ENCODE results near the gene ANKRD28.

The ANKRD28 gene

DNA sequence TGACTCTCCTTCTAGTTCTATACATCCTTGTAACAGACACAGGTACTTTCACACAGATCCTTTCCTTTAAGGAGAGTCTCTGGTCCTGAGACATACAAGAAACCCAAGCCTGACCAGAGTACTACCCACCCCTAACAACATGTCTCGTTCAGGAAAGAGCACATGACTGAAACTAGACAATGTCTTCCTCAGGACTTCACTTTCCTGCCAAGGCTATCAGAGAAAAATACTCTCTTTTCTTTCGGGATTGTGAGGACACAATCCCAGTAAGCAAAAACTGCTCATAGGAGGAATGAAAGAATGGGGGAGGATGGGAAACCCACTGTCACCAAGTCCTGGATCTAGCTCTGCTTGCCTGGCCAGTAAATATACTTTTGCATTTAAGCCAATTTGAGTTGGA is 11.5 kb upstream of the ANKRD28 start:
- Histone ChIP-seq H3K27ac (no peak overlapping the region), H3K4me3 (no peak overlapping the region), H3K4me1 (peaks cover 0 to 17% (median 10%) of the 10 kb centered on the region in 4 donors), H3K9me3 (no peaks in the 10 kb centered on the region), H3K27me3 (no peaks in the 10 kb centered on the region), H3K36me3 (no peaks in the 10 kb centered on the region)
- no peak for DNase-seq
- TF ChIP-seq, protein P1, sequence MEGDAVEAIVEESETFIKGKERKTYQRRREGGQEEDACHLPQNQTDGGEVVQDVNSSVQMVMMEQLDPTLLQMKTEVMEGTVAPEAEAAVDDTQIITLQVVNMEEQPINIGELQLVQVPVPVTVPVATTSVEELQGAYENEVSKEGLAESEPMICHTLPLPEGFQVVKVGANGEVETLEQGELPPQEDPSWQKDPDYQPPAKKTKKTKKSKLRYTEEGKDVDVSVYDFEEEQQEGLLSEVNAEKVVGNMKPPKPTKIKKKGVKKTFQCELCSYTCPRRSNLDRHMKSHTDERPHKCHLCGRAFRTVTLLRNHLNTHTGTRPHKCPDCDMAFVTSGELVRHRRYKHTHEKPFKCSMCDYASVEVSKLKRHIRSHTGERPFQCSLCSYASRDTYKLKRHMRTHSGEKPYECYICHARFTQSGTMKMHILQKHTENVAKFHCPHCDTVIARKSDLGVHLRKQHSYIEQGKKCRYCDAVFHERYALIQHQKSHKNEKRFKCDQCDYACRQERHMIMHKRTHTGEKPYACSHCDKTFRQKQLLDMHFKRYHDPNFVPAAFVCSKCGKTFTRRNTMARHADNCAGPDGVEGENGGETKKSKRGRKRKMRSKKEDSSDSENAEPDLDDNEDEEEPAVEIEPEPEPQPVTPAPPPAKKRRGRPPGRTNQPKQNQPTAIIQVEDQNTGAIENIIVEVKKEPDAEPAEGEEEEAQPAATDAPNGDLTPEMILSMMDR (IDR thresholded peaks at IDR 0.05), result no peak
- intact Hi-C loops (cut with DNase I; ENCODE audit: low total_unique reads), result no loop called here

DNA sequence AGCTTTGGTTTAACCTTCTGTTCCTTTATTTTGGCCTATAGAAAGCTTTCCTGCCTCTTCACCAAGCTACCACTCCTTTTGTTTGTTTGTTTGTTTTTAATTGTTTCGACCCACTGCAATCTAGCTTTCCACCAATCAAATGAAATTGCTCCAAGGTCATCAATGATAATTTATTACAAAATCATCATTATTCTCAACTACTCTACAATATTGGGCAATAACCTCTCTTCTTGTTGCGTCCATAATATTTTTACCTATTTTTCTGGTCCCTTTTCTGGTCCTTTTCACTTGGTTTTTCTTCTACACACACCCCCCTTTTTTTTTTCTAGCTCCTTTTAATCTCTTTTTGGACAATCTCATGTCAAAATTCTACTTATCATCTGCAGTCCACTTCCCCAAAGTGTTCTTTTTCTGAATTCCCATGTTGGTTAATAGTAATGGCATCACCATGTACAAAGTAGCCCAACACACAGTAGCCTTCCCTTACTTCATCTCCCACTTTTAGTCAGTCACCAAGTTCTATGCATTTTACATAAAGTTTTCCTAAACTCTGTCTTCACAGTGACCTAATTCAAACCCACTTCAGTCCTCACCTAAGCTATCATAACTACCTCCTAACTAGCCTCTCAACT is 11.0 kb upstream of the ANKRD28 start:
- no peaks in the 10 kb centered on the region for H3K27me3 ChIP-seq
- no peak overlapping the region for H3K4me3 ChIP-seq
- H3K4me1 ChIP-seq, result peaks cover 0 to 17% (median 10%) of the 10 kb centered on the region in 4 donors
- no peaks in the 10 kb centered on the region for H3K36me3 ChIP-seq
- no peak overlapping the region for H3K27ac ChIP-seq
- DNase-seq, result no peak
- TF ChIP-seq, protein P1 (IDR thresholded peaks at IDR 0.05), result no peak
- intact Hi-C loops (cut with DNase I; ENCODE audit: low total_unique reads), result no loop called here
- H3K9me3 ChIP-seq, result no peaks in the 10 kb centered on the region

DNA sequence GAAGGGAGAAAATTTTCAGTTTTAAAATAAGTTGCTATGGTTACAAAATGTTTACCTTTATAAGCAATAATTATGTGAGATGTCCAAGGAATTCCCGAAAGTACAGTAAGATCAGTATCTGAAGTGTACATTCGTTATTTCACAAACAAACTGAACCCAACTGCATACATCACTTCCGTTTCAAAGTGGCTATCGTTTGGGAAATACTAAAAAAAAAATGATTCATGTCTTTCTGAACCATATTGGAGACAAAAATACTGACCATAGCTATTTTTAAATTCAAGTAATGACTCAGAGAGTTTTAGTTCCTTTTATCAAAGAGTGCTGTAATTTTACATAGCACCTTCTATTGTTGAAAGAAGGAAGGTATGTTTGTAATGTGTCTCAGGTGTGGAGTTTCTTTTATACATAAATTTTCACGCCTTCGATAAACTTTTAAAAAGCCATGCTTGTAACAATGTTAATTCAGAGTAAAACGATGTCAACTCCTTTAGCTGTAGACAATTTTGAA is 8.0 kb upstream of the ANKRD28 start:
- H3K27ac ChIP-seq, result peak overlapping the region; percentile 49 to 50
- intact Hi-C loops (cut with DNase I; ENCODE audit: low total_unique reads), result no loop called here

DNA sequence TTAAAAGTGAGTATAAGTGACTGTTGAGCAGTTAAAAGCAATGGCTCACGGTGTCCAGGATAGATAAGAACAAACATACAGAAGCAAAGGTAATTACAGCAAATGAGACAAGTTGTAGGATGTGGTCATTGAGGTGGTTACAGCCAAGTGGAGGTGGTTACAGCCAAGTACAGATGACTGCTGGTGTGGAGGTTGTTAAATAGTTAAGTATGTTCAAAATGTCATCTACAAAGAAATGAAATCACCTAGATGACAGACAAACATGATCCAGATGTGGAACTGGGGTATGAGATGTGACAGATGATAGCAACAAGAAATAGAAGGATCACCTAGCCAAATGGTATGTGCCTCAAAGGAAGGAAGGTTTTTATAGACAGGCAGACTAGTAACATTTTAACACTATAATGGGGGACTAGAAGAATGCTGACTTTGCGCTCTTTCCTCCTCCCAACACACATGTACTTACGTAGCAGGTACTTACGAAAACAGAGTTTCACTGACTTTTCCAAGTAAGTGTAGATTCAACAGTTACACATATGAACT is 6.8 kb upstream of the ANKRD28 start:
- TF ChIP-seq, protein P1 (IDR thresholded peaks at IDR 0.05), result no peak
- no peaks in the 10 kb centered on the region for H3K9me3 ChIP-seq
- H3K27me3 ChIP-seq, result no peaks in the 10 kb centered on the region
- no peak for DNase-seq
- peaks cover 0 to 30% (median 13%) of the 10 kb centered on the region in 4 donors for H3K4me1 ChIP-seq
- no peaks in the 10 kb centered on the region for H3K36me3 ChIP-seq
- H3K27ac ChIP-seq, result peak overlapping the region; percentile 49 to 50
- H3K4me3 ChIP-seq, result no peak overlapping the region
- intact Hi-C loops (cut with DNase I; ENCODE audit: low total_unique reads), result no loop called here

More for the DNA sequence above, 8.0 kb upstream of the ANKRD28 start:
- Histone ChIP-seq H3K36me3 (no peaks in the 10 kb centered on the region), H3K9me3 (no peaks in the 10 kb centered on the region), H3K27me3 (no peaks in the 10 kb centered on the region), H3K4me3 (no peak overlapping the region), H3K4me1 (peaks cover 0 to 21% (median 10%) of the 10 kb centered on the region in 4 donors)
- DNase-seq, result no peak
- TF ChIP-seq, protein P1 (IDR thresholded peaks at IDR 0.05), result no peak

DNA sequence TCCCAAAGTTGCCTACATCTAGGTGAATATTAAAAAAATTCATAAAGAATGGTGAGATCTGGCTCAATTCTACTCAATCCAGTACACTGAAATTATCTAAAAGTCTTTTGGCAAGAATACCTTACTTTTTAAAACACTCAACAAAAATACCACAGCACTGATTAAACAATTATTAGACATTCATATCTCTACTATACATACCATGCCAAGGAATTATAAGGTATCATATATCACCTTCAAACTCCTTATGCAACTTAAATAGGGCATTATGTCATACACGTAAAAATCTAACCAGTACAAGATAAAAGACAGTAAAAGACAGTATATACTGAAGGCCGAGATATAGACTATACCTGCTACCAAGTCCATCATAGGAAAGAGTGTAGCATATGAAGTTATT is 6.1 kb upstream of the ANKRD28 start:
- Histone ChIP-seq H3K4me1 (peaks cover 0 to 30% (median 13%) of the 10 kb centered on the region in 4 donors), H3K9me3 (no peaks in the 10 kb centered on the region), H3K27ac (no peak overlapping the region), H3K4me3 (no peak overlapping the region), H3K36me3 (no peaks in the 10 kb centered on the region), H3K27me3 (no peaks in the 10 kb centered on the region)
- intact Hi-C loops (cut with DNase I; ENCODE audit: low total_unique reads), result no loop called here
- TF ChIP-seq, protein P1 (IDR thresholded peaks at IDR 0.05), result no peak
- DNase-seq, result no peak

Measured in tibial artery (tissue), 4 donors.